Measurements from ENCODE around the gene PLD5. TPM values are rescaled to one million over a fixed set of nuclear protein-coding genes. Genes with fewer than 3 reads are reported as not detected.

PLD5 gene
- polyA plus RNA-seq, 1 of the 3 experiments (the other 2 are of a cell fraction): 0.08 TPM

GRCh38 chr1:242228991-242229390, 295.5 kb downstream of the PLD5 start:
- no peak overlapping the region for H3K4me2 ChIP-seq
- no peak for DNase-seq
- H3K9ac ChIP-seq: no peak overlapping the region
- POLR2A ChIA-PET: no interaction called here
- H3F3A ChIP-seq (replicated peaks; ENCODE audit: insufficient read depth): no peaks in the 10 kb centered on the region
- H3K36me3 ChIP-seq (replicated peaks in 1 of 2; ENCODE audit: control insufficient read depth in 1 of 2, insufficient read depth in 2 of 2, low read length in 1 of 2): no peaks in the 10 kb centered on the region
- H3K27me3 ChIP-seq (ENCODE audit: insufficient read depth): no peaks in the 10 kb centered on the region
- no peak overlapping the region for H2AFZ ChIP-seq (ENCODE audit: low read depth)
- H3K4me3 ChIP-seq (ENCODE audit: low read depth in 2 of 2, low read length in 1 of 2): no peak overlapping the region
- H3K27ac ChIP-seq (ENCODE audit: low read depth in 2 of 2, low read length in 1 of 2): no peak overlapping the region
- H3K79me2 ChIP-seq (ENCODE audit: insufficient read depth): no peaks in the 10 kb centered on the region
- H3K4me1 ChIP-seq (ENCODE audit: control insufficient read depth in 1 of 2, insufficient read depth in 2 of 2, low read depth in 1 of 2, low read length in 1 of 2): peaks cover 0 to 5% of the 10 kb centered on the region in 2 experiments; a peak in 2 of 4 replicates
- H4K20me1 ChIP-seq (ENCODE audit: insufficient read depth): no peaks in the 10 kb centered on the region
- CTCF ChIA-PET: no interaction called here
- H3K9me2 ChIP-seq: no peaks in the 10 kb centered on the region
- TF ChIP-seq CHD2 (IDR thresholded peaks at IDR 0.05; ENCODE audit: low read length, partially characterized antibody) (no peak), SMC3 (IDR thresholded peaks at IDR 0.05; ENCODE audit: low read depth, low read length) (no peak), GABPA (IDR thresholded peaks at IDR 0.05; ENCODE audit: low read depth) (no peak), NFIC (IDR thresholded peaks at IDR 0.05; ENCODE audit: borderline replicate concordance) (no peak), FOXM1 (IDR thresholded peaks at IDR 0.05; ENCODE audit: low read depth) (no peak), GATA2 (CRISPR knock-in tag; IDR thresholded peaks at IDR 0.05) (no peak), MAX (IDR thresholded peaks at IDR 0.05; ENCODE audit: low read depth) (no peak), TCF12 (IDR thresholded peaks at IDR 0.05) (no peak), RXRA (IDR thresholded peaks at IDR 0.05; ENCODE audit: borderline replicate concordance, low read depth) (no peak), MXI1 (IDR thresholded peaks at IDR 0.05; ENCODE audit: low read depth, low read length) (no peak), REST (IDR thresholded peaks at IDR 0.05; ENCODE audit: low read depth, low read length) (no peak)
- TF ChIP-seq, protein P1, sequence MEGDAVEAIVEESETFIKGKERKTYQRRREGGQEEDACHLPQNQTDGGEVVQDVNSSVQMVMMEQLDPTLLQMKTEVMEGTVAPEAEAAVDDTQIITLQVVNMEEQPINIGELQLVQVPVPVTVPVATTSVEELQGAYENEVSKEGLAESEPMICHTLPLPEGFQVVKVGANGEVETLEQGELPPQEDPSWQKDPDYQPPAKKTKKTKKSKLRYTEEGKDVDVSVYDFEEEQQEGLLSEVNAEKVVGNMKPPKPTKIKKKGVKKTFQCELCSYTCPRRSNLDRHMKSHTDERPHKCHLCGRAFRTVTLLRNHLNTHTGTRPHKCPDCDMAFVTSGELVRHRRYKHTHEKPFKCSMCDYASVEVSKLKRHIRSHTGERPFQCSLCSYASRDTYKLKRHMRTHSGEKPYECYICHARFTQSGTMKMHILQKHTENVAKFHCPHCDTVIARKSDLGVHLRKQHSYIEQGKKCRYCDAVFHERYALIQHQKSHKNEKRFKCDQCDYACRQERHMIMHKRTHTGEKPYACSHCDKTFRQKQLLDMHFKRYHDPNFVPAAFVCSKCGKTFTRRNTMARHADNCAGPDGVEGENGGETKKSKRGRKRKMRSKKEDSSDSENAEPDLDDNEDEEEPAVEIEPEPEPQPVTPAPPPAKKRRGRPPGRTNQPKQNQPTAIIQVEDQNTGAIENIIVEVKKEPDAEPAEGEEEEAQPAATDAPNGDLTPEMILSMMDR (IDR thresholded peaks at IDR 0.05): no peak
- TF ChIP-seq, protein P2, sequence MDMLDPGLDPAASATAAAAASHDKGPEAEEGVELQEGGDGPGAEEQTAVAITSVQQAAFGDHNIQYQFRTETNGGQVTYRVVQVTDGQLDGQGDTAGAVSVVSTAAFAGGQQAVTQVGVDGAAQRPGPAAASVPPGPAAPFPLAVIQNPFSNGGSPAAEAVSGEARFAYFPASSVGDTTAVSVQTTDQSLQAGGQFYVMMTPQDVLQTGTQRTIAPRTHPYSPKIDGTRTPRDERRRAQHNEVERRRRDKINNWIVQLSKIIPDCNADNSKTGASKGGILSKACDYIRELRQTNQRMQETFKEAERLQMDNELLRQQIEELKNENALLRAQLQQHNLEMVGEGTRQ (IDR thresholded peaks at IDR 0.05; ENCODE audit: borderline replicate concordance, low read depth, low read length): no peak
- no peaks in the 10 kb centered on the region for H3K9me3 ChIP-seq
- 63% methylated on average over 3 of the region's 3 CpGs for WGBS (ENCODE audit: low lambda C conversion rate)
